IMR-90 (cell line): Measurements from ENCODE around the gene JMJD1C.

ENCODE experiments used
- CEBPB ChIP-seq: IDR thresholded peaks from 2 replicates; pipeline ENCODE4 v1.6.1; 2012; ENCODE audit warnings: low read depth, low read length, improper control_type of control experiment
- CTCF ChIP-seq: conservative IDR thresholded peaks from 2 replicates; pipeline ENCODE4 v1.5.1; 2012; ENCODE audit warnings: mild to moderate bottlenecking, low read depth, low read length, improper control_type of control experiment
- ELK1 ChIP-seq: fragments of 150-350 bp; IDR thresholded peaks from 2 replicates; pipeline ENCODE4 v1.6.1; 2016; ENCODE audit warnings: low read depth, mild to moderate bottlenecking, low read length, moderate library complexity, borderline replicate concordance
- MAFK ChIP-seq: IDR thresholded peaks from 2 replicates; pipeline ENCODE4 v1.6.1; 2012; ENCODE audit warnings: low read depth, low read length, improper control_type of control experiment
- MAZ ChIP-seq: IDR thresholded peaks from 2 replicates; pipeline ENCODE4 v1.6.1; 2012; ENCODE audit warnings: low read depth, mild to moderate bottlenecking, low read length, improper control_type of control experiment, moderate library complexity, borderline replicate concordance
- POLR2A ChIP-seq: IDR thresholded peaks from 2 replicates; pipeline ENCODE4 v1.6.1; 2012; ENCODE audit warnings: mild to moderate bottlenecking, low read depth, low read length
- RAD21 ChIP-seq: IDR thresholded peaks from 2 replicates; pipeline ENCODE4 v1.6.1; 2012; ENCODE audit warnings: low read length, improper control_type of control experiment
- RCOR1 ChIP-seq: IDR thresholded peaks from 2 replicates; pipeline ENCODE4 v1.6.1; 2012; ENCODE audit warnings: mild to moderate bottlenecking, low read length, improper control_type of control experiment; ENCODE audit not compliant: insufficient replicate concordance
- USF2 ChIP-seq: fragments of 150-350 bp; IDR thresholded peaks from 2 replicates; pipeline ENCODE4 v1.6.1; 2017; ENCODE audit warnings: mild to moderate bottlenecking, antibody characterized with exemption, low read length, low read depth

DNA sequence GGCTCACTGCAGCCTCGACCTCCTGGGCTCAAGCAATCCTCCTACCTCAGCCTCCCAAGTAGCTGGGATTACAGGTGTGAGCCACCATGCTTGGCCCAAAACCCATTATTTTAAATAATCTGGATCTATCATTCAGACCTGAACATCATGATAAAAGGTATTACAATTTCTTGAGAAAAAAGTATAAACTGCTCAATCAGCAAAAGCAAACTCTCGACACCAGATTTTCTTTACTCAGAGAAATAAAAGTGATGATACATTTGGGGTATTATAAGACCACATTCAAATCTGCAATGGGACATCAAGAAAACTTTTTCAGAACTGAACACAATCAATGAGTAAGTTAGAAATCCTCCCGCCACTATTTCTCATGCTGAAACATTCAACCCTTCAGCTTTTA lies 41.2 kb downstream of the JMJD1C start:
- no peak for TF ChIP-seq CTCF
- no peak for TF ChIP-seq POLR2A
- no peak for TF ChIP-seq RAD21
- TF ChIP-seq MAFK, result peak; percentile 80
- no peak for TF ChIP-seq ELK1
- no peak for TF ChIP-seq CEBPB
- TF ChIP-seq RCOR1, result no peak
- TF ChIP-seq MAZ, result no peak
- no peak for TF ChIP-seq USF2
